GM20431 (cell line): ENCODE measurements around the gene DGLUCY.
"Not testable (repeated sequence)": the region's sequence is repeated elsewhere in the genome, so short reads cannot be mapped to it uniquely, and the experiment has no call there.

Experiments used
- in situ Hi-C: fragments of 300-500 bp; cut with MseI, MboI; formaldehyde crosslinking; loops from one replicate; pipeline ENCODE4 v1.15.0; 2020; ENCODE audit warnings: low sequenced_read_pairs; ENCODE audit not compliant: unreplicated experiment

DGLUCY gene

DNA sequence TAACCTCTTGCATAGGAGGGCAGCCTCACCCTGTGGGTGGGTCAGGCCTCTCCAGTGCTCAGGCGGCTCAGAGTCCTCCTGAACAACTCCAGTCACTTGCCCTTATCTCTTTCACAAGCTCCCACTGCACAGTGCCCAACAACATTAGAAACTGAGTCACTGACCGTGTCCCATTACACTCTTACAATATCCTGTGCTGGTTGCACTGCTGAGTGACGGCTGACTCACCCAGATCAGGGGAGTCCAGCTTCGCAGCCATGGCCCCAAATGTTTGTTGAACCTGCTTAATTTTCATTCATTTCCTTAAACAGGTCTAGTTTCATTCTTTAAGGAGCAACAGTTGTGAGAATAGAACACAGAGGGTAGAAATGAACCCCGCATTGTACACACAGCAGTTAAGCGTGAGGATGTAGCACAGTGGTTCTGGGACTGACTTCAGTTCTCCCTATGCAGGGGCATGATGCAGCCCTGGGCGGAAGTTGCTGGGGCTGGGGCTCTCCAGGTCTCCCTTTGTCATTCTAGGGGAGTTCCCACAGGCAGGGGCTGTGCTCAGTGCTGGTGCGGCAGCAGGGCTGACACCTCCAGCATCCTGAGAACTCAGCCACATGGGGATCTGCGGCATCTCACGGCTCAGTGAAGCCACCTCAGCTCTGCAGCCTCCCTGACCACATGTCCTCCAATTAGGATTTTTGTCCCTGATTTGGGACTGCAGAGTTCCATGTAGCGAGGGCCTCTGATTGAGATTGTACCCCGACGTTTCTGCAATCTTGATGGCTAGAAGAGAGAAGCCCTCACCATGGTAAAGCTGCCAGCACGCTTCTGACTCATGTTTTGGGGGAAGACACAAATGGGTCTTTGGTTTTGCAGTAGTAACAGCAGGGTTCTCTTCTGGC is 114.5 kb downstream of the DGLUCY start:
- in situ Hi-C loops, result no loop called here

GRCh38 chr14:91229005-91229382 is 115.1 kb downstream of the DGLUCY start:
- in situ Hi-C loops, result no loop called here

- in situ Hi-C loops, result no loop called here
Measured at GRCh38 chr14:91229743-91230200, 115.9 kb downstream of the DGLUCY start.

DNA sequence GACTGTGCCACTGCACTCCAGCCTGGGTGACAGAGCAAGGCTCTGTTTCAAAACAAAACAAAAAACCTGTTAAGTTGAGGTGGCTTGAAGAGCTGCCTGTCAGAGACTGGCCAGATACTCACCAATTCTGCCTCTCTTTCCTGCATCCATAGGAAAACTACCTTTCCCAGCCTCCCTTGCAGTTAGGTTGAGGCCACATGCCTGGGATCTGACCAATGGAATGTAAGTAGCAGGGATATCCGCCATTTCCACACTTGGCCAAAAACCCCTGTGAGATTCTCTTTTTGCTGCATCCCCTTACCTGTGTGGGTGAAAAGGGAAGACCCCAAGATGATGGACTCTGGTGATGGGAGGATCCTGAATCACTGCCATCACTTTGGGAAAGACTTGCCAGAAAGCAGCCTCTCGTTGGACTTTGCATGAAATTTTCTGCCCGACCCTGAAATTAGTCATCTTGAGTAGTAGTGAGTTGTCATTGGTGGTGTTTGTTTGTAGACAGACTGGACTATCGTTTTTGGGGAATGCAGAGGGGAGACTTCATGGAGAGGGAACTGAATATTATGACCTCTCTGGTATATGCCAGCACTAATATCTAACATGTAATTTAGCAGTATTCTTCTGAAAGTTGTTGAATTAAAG is 116.6 kb downstream of the DGLUCY start:
- in situ Hi-C loops, result no loop called here

DNA sequence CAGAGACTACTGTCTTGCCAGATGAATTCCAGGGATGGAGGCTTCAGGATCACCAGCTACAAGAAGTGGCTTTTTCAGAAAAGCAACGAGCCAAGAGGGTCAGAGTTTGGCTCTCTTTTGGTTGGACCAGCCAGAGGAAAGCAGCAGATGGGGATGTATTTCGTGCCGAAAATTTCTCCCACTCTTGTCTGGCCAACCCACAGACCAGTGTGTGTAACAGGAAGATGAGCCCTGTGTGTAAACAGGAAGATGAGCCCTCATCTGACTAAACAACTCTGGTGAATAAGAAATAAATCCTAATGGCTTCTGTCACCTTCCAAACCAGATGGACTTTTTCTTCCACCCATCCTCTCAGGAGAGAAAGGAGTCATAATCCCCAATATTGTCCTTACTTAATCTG is 117.6 kb downstream of the DGLUCY start:
- in situ Hi-C loops, result no loop called here

DNA sequence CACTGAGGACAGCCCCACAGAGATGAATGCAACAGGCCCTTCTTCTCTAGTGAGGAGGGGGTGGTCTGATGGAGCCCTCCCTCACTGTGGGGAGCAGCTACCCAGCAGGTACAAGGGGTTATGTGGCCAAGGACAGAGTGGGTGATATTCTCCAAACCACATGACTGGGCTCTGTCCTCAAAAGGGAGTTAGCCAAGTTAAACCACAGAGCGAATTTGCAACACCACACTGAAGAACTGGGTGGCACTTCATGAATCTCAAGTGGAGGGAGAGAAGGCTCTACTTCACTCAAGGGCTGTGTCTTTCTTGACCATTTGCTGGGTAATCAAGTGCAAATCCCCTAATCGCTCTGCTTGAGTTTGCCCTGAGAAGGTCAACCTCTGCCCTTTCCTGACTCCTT is 118.2 kb downstream of the DGLUCY start:
- in situ Hi-C loops, result no loop called here

DNA sequence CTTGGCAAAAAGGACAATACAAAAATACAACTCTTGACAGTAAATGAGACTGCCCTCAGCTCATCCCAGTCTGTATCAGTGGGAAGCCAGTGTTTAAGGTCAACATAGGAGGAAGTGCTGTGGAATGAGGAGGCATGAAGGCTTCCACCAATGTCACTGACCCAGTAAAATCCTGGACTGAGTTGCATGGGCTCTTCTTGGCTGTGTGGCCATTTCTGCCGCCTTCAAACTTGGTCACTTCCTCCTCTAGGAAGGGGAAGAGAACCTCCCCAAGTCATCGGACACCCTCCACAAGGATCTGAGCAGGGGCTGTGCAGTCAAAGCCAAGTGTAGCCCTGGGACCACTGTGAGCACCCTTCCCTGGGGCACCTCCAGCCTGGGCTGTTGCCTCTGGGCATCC is 118.7 kb downstream of the DGLUCY start:
- in situ Hi-C loops, result no loop called here

GRCh38 chr14:91233936-91234790 is 120.3 kb downstream of the DGLUCY start:
- in situ Hi-C loops, result no loop called here

GRCh38 chr14:91234791-91235114 is 120.9 kb downstream of the DGLUCY start:
- in situ Hi-C loops, result no loop called here

DNA sequence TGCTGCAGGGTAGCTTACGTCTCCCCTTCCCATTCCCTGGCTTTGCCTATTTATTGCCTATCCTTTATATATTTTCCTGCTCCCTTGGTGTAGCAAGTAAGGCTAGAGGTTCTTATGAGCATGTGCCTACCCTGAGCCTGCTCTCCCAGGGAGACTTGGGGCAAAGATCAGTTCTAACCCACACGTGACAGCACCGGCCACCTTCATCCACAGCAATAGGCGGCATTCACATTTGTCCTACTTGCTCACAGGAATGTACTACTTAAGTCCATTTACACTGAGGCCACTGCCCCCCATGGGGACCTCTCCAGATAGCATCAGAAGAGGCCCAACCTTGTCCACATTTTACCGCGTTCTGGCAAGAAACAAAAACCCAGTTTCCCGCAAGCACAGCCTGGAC is 122.0 kb downstream of the DGLUCY start:
- in situ Hi-C loops, result no loop called here

DNA sequence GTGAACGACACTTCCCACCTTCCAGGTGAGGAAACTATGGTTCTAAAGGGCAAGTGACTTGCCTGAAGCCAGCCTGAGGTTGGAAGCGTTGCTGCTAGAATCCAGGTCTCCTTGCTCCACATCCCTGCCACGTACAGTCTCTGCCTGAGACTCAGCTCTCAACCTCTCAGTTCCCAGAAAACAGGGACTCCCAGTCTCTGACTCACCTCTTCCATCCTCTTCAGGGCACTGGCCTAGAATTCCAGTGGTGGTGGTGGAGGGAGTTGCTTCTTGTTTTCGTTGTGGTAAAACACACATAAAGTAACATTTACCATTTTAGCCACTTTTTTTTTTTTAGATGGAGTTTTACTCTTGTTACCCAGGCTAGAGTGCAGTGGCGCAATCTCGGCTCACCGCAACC is 123.3 kb downstream of the DGLUCY start:
- in situ Hi-C loops, result no loop called here

DNA sequence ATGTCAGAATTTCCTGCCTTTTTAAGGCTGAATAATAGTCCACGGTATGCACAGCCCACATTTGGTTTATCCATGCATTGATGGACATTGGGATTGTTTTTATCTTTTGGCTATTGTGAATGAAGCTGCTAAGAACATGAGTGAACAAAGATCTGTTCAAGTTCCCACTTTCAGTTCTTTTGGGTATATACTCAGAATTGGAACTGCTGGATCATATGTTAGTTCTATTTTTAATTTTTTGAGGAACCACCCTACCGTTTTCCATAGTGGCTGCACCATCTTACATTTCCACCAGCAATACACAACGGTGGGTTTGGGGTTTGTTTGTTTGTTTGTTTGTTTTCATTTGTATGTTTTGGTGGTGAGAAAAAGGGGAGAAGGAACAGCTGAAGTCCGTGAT is 124.2 kb downstream of the DGLUCY start:
- in situ Hi-C loops, result no loop called here

GRCh38 chr14:91238661-91239060 is 124.8 kb downstream of the DGLUCY start:
- in situ Hi-C loops, result no loop called here

- in situ Hi-C loops, result no loop called here
Measured at GRCh38 chr14:91241863-91242262, 128.0 kb downstream of the DGLUCY start.

DNA sequence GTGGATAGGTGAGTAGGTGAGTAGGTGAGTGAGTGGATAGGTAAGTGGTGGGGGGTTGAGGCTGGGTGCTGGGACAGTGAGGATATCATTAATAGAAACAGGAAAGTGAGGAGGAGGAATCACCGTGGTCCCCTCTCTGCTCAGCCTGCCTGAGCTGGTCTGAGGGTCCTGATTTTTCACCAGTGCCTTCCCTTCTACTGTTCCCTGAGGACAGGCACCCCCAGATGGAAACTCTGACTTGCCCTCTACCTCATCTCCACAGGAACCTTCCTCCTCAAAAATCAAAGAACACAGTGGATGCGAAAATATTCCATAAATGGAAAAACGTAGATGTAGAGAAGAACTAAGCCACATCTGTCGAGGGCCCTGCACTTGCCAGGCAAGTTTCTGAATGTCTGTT is 128.8 kb downstream of the DGLUCY start:
- in situ Hi-C loops, result no loop called here

DNA sequence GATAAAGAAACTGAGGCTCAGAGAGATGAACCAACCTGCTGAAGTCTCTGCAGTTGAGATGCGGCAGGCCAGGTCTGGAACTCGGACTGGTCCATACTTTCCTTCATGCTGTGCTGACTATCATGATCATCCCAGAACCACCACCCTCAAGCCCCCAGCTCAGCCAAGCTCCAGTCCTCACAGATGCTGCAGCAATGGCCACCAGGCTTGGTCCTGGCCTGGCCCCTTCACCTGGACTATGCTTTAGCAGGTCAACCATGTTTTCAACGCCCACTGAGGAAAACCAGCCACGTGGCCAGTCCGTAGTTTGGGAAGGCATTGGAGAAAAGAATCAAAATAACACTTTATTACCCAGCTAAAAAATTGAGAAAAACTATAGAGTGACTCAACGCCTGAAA is 129.2 kb downstream of the DGLUCY start:
- in situ Hi-C loops, result no loop called here

- in situ Hi-C loops, result no loop called here
Measured at GRCh38 chr14:91244501-91244901, 130.6 kb downstream of the DGLUCY start, which contains the start of gene GPR68. GPR68 (minus strand) TSS chr14:91244704; CDS start chr14:91235050, 9,654 bp downstream.

GRCh38 chr14:91245029-91245428 is 131.2 kb downstream of the DGLUCY start:
- in situ Hi-C loops, result no loop called here

DNA sequence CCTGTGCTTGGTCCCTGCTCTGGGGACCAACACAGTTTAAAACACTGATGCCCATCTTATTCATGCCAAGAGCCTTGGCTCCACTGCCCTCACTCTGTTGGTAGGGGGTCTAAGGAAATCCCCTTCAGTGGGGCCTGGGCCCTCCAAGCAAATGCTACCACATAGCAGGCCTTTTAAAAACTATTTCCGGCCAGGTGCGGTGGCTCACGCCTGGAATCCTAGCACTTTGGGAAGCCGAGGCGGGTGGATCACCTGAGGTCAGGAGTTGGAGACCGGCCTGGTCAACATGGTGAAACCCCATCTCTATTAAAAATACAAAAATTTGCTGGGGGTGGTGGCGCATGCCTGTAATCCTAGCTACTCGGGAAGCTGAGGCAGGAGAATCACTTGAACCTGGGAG is 131.7 kb downstream of the DGLUCY start:
- in situ Hi-C loops, result not testable (repeated sequence)

GRCh38 chr14:91246051-91246852 is 132.4 kb downstream of the DGLUCY start:
- in situ Hi-C loops, result no loop called here
